Endodermal cell (in vitro differentiated cells): ENCODE data around the gene SURF6. TPM values are rescaled to one million over a fixed set of nuclear protein-coding genes. Genes with fewer than 3 reads are reported as not detected.
"Not testable (repeated sequence)": the region's sequence is repeated elsewhere in the genome, so short reads cannot be mapped to it uniquely, and the experiment has no call there.

ENCODE experiments used
- DNase-seq: peaks from one replicate; pipeline ENCODE4 v3.0.0-alpha.2; 2017
- H3K27ac ChIP-seq: 2 replicates; pipeline ENCODE4 v1.5.1; 2013; ENCODE audit warnings: mild to moderate bottlenecking, low read depth, low read length, moderate library complexity
- H3K27me3 ChIP-seq: 2 replicates; pipeline ENCODE4 v1.6.1; 2013; ENCODE audit warnings: mild to moderate bottlenecking, low read length, moderate library complexity; ENCODE audit not compliant: insufficient read depth, control insufficient read depth, poor library complexity, severe bottlenecking
- H3K36me3 ChIP-seq: 2 replicates; pipeline ENCODE4 v1.7.0; 2013; ENCODE audit warnings: mild to moderate bottlenecking, low read length, moderate library complexity; ENCODE audit not compliant: control insufficient read depth, insufficient read depth
- H3K4me1 ChIP-seq: one replicate; pipeline ENCODE4 v1.7.0; 2013; ENCODE audit warnings: low read length; ENCODE audit not compliant: control insufficient read depth, insufficient read depth
- H3K4me3 ChIP-seq: 2 replicates; pipeline ENCODE4 v1.5.1; 2013; ENCODE audit warnings: mild to moderate bottlenecking, low read length, moderate library complexity
- H3K9ac ChIP-seq: 2 replicates; pipeline ENCODE4 v1.6.1; 2013; ENCODE audit warnings: mild to moderate bottlenecking, low read length, moderate library complexity; ENCODE audit not compliant: poor library complexity, severe bottlenecking; ENCODE audit errors: extremely low read depth
- H3K9me3 ChIP-seq: 2 replicates; pipeline ENCODE4 v1.6.1; 2013; ENCODE audit warnings: mild to moderate bottlenecking, low read length, moderate library complexity; ENCODE audit not compliant: control insufficient read depth
- H3K27ac Mint-ChIP-seq: 2 replicates; pipeline ENCODE4 v1.8.0; 2020; ENCODE audit warnings: mixed read lengths
- H3K27me3 Mint-ChIP-seq: 2 replicates; pipeline ENCODE4 v1.8.0; 2021; ENCODE audit warnings: mild to moderate bottlenecking, mixed read lengths; ENCODE audit not compliant: insufficient read depth
- H3K36me3 Mint-ChIP-seq: 2 replicates; pipeline ENCODE4 v1.8.0; 2020; ENCODE audit warnings: low read depth, mixed read lengths
- H3K4me1 Mint-ChIP-seq: 2 replicates; pipeline ENCODE4 v1.8.0; 2020; ENCODE audit warnings: mixed read lengths
- H3K4me3 Mint-ChIP-seq: 2 replicates; pipeline ENCODE4 v1.8.0; 2020; ENCODE audit warnings: mild to moderate bottlenecking, moderate library complexity, mixed read lengths
- H3K9me3 Mint-ChIP-seq: 2 replicates; pipeline ENCODE4 v1.8.0; 2020; ENCODE audit warnings: mild to moderate bottlenecking, mixed read lengths
- CTCF ChIP-seq: fragments of 200-600 bp; sonication (generic); conservative IDR thresholded peaks from 2 replicates; pipeline ENCODE4 v1.5.0; 2021; ENCODE audit warnings: antibody characterized with exemption, mild to moderate bottlenecking
- WGBS, 2 experiments: methylation state at CpG; one replicate each; pipeline versions ENCODE4 v1.1.5 to v1.1.7; 2013; ENCODE audit warnings: missing lambda C conversion rate in 2 of 2, mixed read lengths in 1 of 2; ENCODE audit not compliant: insufficient coverage in 1 of 2, insufficient read length in 1 of 2; 5-methylcytosine and 5-hydroxymethylcytosine counted together
- total RNA-seq, 2 donors: library from RNA; stranded (reverse); fragmentation: NEBNext Ultra II Directional in 1 of 2; extraction: Animal tissue kit (Norgen Biotek cat#: 25700) in 1 of 2; gene quantifications; 2 replicates in 1 of 2; 3 replicates in 1 of 2; pipeline ENCODE4 v1.2.1, GENCODE V29; 2021

The SURF6 gene
- total RNA-seq, 2 donors from 2014 or later, result 22.9 to 27.5 TPM

- no peak overlapping the region for H3K4me3 Mint-ChIP-seq
- Histone ChIP-seq H3K27me3 (no peaks in the 10 kb centered on the region), H3K4me3 (no peak overlapping the region), H3K36me3 (no peaks in the 10 kb centered on the region), H3K9me3 (peaks cover 6% of the 10 kb centered on the region), H3K4me1 (no peaks in the 10 kb centered on the region), H3K27ac (no peak overlapping the region), H3K9ac (no peak overlapping the region)
- TF ChIP-seq CTCF, result peak; percentile 36
- 81 to 83% methylated on average over 9 to 13 of the region's 13 CpGs for WGBS, 2 experiments
- H3K36me3 Mint-ChIP-seq, result peaks cover 2% of the 10 kb centered on the region
- DNase-seq, result peak; percentile 65
- H3K4me1 Mint-ChIP-seq, result no peaks in the 10 kb centered on the region
- H3K27me3 Mint-ChIP-seq, result peaks cover 9% of the 10 kb centered on the region
- no peak overlapping the region for H3K27ac Mint-ChIP-seq
- H3K9me3 Mint-ChIP-seq, result peaks cover 23% of the 10 kb centered on the region
These were observed 15.5 kb downstream of the SURF6 start for GRCh38 chr9:133320421-133320881.

- not testable (repeated sequence) for H3K27me3 ChIP-seq, H3K9ac ChIP-seq, H3K4me1 ChIP-seq, H3K9me3 ChIP-seq, DNase-seq, H3K4me1 Mint-ChIP-seq, H3K27me3 Mint-ChIP-seq, H3K4me3 ChIP-seq, H3K36me3 Mint-ChIP-seq, H3K9me3 Mint-ChIP-seq, H3K27ac Mint-ChIP-seq, H3K4me3 Mint-ChIP-seq, H3K36me3 ChIP-seq, H3K27ac ChIP-seq
- WGBS, 2 experiments, result 86 to 92% methylated on average over 1 to 11 of the region's 13 CpGs
These were observed 18.4 kb downstream of the SURF6 start for GRCh38 chr9:133317551-133317950.

GRCh38 chr9:133315997-133316396 lies 20.0 kb downstream of the SURF6 start:
- Mint-ChIP-seq H3K36me3 (no peaks in the 10 kb centered on the region), H3K9me3 (peaks cover 2% of the 10 kb centered on the region), H3K4me3 (no peak overlapping the region), H3K27ac (no peak overlapping the region), H3K27me3 (no peaks in the 10 kb centered on the region), H3K4me1 (no peaks in the 10 kb centered on the region)
- 75% methylated on average over 2 of the region's 2 CpGs; no CpG with 5 or more reads in 1 of the 2 experiments for WGBS, 2 experiments
- H3K27me3 ChIP-seq, result no peaks in the 10 kb centered on the region
- DNase-seq, result no peak
- TF ChIP-seq CTCF, result no peak
- H3K9ac ChIP-seq, result no peak overlapping the region
- no peaks in the 10 kb centered on the region for H3K9me3 ChIP-seq
- H3K4me3 ChIP-seq, result no peak overlapping the region
- H3K27ac ChIP-seq, result no peak overlapping the region
- no peaks in the 10 kb centered on the region for H3K4me1 ChIP-seq
- H3K36me3 ChIP-seq, result no peaks in the 10 kb centered on the region

GRCh38 chr9:133309608-133310007 lies 26.4 kb downstream of the SURF6 start:
- H3K4me1 Mint-ChIP-seq, result no peaks in the 10 kb centered on the region
- H3K27ac Mint-ChIP-seq, result no peak overlapping the region
- H3K9me3 ChIP-seq, result peaks cover 8% of the 10 kb centered on the region
- no peaks in the 10 kb centered on the region for H3K36me3 ChIP-seq
- no peak for DNase-seq
- no peak overlapping the region for H3K27ac ChIP-seq
- WGBS, 2 experiments, result 90 to 93% methylated on average over 4 to 6 of the region's 6 CpGs
- peaks cover 15% of the 10 kb centered on the region for H3K27me3 Mint-ChIP-seq
- no peak overlapping the region for H3K4me3 Mint-ChIP-seq
- peaks cover 13% of the 10 kb centered on the region for H3K9me3 Mint-ChIP-seq
- no peak for TF ChIP-seq CTCF
- H3K27me3 ChIP-seq, result no peaks in the 10 kb centered on the region
- H3K4me3 ChIP-seq, result no peak overlapping the region
- no peak overlapping the region for H3K9ac ChIP-seq
- H3K36me3 Mint-ChIP-seq, result no peaks in the 10 kb centered on the region
- H3K4me1 ChIP-seq, result no peaks in the 10 kb centered on the region
